GM21786 (cell line): Measurements from ENCODE around the gene BRD2.
A peak's percentile ranks its signal among the peaks of the same experiment; 100 is the strongest.
"Not testable (repeated sequence)": the region's sequence is repeated elsewhere in the genome, so short reads cannot be mapped to it uniquely, and the experiment has no call there.

Experiments used
- ATAC-seq: cut with Tn5 transposase; IDR thresholded peaks from one replicate; pipeline ENCODE4 v1.9.1; 2021; ENCODE audit not compliant: unreplicated experiment

The BRD2 gene

DNA sequence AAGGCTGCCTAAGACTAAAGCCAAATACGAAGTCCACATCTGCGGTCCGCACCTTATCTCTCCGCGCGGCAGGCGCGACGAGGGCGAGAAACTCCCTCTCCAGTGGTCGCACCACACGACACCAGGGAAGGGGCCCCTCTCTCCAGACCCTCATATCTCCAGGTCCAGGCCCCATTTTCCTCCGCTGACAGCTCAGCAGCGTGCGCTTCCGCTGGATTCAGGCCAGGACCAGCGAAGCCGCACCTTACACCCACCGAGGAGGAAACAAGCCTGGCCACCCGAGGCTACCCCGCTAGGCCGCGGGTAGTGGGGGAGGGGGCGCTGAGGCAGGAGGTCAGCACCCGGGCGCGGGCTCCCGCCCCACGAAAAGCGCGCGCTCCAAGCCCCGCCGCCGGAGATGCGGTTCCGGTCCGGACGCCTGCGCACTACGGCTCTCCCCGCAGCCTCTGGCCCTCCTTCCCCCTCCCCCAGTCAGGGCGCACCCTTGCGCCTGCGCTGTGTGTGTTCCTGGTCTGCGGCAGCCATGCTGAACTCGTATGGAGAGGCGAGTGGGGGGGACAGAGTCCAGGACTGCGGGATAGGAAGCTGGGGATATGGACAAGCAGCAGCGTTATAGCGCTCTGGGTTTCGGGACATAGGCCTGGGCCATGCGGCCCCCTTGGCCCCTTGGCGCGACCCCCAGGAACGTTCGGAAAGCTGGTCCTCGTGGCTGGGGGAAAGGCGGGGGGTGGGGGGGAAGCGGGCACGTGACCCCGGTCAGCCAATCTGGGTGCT is at the start of gene BRD2:
BRD2 (plus strand) TSS at position 502 of the 774 bp plus-strand sequence. CDS start 4,305 bp downstream, outside the sequence.
- no peak for ATAC-seq

- no peak for ATAC-seq
Observed at GRCh38 chr6:32920715-32921114, 47.7 kb upstream of the BRD2 start.

GRCh38 chr6:32922083-32922482 is 46.3 kb upstream of the BRD2 start:
- no peak for ATAC-seq

DNA sequence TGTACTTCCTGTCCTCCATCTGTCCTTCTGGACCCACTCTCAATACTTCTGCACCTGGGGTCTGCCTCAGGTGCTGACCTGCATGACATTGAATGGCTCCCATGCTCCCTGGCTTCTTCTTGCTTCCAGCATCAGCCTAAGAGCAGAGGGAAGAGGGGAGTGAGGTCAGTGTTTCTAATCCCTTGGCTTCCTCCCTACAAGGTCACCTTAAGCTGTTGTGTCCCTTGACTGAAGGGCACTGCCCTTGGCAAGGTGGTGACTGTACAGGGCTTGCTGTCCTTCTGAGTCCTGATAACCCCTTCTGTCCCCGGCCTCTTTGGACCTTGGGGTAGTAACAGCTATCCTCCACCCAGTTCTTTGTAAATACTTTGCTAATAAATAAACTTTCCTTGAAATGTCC is 37.2 kb upstream of the BRD2 start:
- ATAC-seq, result no peak

- ATAC-seq, result no peak
Observed at GRCh38 chr6:32932132-32932868, 36.1 kb upstream of the BRD2 start.

GRCh38 chr6:32933661-32934085 is 34.7 kb upstream of the BRD2 start:
- ATAC-seq, result no peak

GRCh38 chr6:32935551-32936238 is 32.7 kb upstream of the BRD2 start:
- no peak for ATAC-seq

DNA sequence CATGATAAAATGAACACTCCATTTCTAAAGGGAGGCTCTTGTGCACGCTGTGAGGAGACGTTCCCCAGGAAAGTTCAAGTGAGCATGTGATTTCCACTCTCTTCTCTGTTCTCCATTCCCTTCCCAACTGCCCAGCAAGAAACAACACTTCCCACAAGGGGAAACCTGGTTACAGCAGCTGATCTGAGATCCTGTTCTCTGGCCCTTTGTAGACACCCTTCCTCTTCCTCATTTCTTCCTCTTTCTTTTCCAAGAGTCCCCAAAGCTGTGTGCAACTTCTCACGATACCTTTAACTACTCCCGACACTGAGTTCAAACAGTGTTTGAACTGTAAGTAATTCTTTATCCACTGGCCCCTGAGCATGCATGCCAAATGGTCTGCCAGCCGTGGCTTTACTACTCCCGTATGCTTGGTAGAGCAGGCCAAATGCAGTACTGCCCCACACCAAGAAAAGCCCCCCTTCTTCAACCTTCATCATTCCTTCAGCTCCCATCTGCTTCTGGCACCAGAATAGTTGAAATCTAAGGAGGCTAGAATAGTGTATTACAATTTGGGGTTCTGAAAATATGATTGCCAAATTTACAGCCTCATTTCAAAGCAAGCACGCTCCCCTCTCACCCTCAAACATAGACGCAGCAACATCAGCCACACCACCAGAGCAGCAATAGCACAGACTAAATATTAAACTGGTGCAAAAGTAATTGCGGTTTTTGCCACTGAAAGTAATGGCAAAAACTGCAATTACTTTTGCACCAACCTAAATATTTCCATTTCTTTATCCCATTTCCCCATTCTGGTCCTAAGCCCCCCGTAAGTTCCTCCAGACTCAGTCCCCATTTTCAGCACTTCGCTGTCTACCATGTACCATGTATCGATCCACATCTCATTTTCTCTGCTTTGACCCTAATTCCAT is 31.9 kb upstream of the BRD2 start:
- no peak for ATAC-seq

DNA sequence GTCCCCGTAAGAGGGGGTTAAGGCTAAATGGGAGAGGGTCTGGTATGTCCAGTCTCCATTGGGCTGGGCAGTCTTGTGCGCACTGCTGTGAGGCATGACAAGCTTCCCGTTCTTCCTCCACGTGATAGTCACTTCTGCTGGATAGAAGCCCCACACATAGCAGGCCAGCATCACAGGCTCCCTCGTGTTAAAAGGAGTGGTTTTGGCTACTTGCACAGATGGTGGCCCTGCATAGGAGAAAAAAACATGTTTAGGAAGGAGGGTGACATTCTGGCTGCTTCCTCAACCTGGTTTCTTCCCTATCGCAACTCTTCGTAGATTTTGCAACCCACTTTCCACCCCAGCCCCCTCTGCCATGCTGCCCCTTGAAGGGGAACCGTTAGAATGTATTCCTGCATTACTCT is 31.2 kb upstream of the BRD2 start:
- no peak for ATAC-seq

DNA sequence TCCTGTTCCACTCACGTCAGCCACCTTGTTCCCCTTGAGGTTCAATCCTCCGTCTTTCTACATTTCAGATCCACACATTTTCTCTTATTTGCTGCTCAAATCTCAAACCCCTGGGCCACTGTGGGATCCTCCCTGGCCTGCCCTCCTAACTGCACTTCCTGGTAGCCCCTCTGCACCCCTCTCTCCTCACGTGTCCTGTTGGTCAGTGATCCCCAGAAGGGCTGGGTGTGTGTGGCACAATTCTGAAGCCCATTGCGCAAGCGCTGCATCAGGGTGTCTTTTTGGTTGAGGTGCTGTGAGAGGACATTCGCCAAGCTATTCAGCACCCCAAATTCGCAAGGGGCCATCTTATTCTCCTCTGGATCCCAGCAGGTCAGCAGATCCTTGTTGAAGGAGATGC is 29.9 kb upstream of the BRD2 start:
- no peak for ATAC-seq

DNA sequence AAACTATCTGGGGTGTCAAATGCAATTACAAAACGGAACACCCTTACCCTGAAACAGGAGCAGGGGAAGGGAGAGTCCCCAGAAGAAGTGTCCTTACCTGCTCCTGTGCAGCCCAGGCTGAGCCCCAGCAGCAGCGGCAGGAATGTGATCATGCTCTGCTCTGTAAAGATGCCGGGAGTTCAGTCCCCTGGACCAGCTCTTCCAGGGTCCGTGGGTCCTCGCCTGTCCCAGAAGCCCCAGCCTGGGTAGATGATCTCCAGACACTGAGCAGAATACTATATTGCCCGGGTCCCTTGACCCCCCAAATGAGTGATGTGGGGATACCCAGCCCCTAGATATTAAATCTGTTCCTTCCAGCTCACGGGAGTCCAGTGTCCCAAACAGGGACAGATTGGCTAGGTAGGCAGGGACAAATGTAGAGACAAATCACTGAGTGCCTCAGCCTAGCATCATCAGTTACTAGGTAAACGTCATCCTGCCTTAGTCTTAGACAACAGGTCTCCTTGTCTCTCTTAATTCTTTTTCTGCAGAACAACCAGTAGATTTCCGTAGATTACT is 27.7 kb upstream of the BRD2 start, which contains the start of gene HLA-DMB:
HLA-DMB (minus strand) TSS at position 373 of the 558 bp plus-strand sequence; CDS start at position 152, 221 bp downstream.
- ATAC-seq, result peak; percentile 57

DNA sequence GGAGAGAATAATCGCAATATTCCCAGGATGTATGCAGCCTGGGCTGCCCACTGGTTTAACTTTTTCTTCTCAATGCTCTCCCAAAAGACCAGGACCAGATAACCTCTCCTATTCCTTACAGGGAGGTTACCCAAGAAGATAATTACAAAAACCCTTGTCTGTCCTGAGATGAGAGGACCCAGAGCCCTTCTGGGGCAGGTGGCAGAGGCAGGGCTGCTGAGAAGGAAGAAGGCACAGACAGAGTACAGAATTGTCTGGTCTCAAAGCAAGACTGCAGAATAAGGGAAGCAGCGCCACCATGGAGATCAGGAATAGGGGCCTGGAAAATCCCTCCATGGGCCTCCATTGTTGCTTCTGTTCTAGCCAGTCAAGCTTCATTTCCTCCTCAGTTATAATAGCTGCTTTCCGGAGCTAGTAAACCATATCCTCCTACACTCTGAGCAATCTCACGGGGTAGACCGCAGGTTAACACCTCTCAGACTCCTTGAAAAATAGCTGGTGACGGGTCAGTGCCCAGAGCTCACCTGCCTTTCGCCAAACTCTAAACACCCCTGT is 27.1 kb upstream of the BRD2 start:
- peak; percentile 59 for ATAC-seq

GRCh38 chr6:32942555-32943123 is 25.8 kb upstream of the BRD2 start:
- ATAC-seq, result not testable (repeated sequence)

DNA sequence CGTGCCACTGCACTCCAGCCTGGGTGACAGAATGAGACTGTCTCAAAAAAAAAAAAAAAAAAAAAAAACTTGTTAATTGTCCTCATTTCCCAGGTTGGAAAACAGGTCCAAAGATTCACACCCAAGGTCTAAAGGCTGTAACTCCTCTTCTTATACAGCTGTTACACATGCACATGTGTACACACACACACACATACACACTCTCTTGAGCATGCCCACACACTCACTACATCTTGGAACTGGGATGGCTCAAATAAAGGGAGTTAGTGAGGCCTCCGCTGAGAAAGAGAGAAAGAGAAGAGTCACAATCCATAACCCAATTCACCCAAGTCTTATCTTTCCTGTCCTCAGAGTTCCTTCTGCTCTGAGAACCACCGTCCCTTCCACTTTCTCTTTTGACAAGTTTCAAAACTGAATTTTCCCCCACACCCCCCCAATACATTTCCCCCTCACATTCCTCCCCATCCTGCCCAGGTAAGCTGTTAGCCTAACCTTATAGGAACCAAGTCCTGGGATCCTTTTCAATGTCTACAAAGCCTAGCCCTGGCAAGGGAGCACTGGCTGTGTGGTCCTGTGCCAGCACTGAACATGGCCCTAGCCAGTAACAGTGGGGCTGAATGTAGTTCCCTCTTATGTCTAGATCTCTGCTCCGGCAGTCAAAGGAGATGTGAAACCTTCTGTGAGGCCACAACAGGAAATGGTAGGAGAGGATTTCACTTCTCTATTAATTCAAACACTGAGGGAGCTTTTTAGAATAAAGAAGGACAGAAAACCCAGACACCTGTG is 24.3 kb upstream of the BRD2 start:
- ATAC-seq, result peak; percentile 43

- ATAC-seq, result no peak
Observed at GRCh38 chr6:32945108-32945760, 23.2 kb upstream of the BRD2 start.

DNA sequence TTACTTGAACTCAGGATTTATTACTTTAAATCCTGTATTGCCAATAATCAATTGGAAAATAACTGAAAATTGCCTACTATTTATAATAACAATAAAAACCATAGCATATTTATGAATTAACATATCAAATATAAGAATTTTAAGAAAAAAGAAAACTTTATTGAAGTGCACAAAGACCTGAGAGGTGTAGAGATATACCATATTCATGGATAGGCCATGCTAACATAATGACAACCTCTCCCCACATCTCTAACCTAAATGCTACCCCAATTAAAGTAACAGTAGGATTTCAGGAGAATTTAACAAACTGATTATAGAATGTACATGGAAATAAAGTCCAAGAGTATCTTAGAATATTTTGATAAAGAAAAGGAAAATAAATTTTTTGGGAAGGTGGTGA is 22.4 kb upstream of the BRD2 start:
- ATAC-seq, result no peak

DNA sequence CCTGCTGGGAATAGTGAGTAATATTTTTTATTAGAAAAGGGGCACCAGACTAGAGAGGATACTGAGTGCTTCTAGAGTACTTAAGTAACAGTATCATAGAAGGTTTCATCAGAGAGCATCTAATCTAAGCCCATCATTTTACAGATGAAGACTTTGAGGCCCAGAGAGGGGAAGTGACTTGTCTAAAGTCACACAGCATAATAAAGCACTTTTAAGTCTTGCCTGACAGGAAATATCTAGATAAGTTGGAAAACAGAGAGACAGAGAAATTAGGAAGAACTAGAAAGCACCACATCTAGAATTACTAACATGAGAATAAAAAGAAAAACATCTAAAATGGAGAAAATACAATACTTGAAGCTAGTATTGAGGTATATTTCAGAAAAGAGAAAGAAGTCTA is 21.5 kb upstream of the BRD2 start:
- ATAC-seq, result no peak
